LoVo (cell line): ENCODE results near the gene CYP26B1.
"Not testable (repeated sequence)": the region's sequence is repeated elsewhere in the genome, so short reads cannot be mapped to it uniquely, and the experiment has no call there.

Source experiments
- DNase-seq: peaks from one replicate; pipeline ENCODE4 v3.0.0-alpha.2; 2016; ENCODE audit warnings: low spot score

CYP26B1 gene

DNA sequence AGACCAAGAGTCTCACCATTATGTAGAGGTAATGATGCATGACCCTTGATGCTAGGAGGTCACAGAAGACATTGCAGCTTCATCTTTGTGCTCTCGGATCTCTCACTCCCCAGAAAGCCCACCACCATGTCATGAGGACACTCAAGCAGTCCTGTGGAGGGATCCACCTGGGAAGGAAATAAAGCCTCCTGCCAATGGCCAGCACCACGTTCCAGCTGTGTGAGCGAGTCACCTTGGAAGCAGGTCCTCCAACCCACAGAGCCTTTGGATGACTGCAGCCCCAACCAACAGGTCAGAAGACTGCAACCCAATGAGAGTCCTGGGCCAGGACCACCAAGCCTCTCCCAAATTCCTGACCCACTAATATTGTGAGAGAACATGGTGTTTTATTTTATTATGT, 38.4 kb downstream of the CYP26B1 start:
- DNase-seq, result no peak

DNA sequence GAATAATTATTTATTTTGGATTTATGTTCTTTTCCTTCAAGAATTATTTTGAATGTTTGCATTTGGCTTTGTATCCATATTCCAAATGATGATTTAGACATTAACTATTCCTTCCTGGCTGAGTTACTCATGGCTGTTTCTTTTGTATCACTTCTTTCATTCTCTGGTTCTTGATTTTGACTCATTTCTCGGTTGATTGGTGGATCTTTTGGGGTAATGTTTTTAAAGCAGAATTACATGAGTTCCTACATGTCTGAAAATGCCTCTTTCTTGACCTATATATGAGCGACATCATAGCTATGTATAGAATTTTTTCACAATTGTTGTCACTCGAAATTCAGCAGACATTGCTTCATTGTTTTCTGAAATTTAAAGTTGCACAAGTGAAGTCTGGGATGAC, 39.5 kb downstream of the CYP26B1 start:
- no peak for DNase-seq

DNA sequence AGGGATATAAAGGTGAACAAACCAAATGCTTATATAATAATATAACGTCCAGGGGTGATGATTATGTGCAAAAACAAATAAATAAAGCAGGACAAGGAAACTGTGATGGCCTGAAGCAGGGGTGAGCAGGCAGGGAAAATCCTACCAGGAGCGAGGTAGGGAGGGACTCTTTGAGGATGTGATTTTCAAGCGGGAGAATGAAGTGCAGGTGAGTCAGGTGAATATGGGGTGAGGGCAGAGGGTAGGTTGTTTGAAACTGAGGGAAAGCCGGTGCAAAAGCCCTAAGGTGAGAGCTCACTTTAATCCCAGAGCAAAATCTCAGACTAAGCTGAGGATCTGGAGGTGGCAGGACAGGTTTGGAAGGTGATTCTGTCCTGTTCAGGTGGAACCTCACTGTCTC, 40.7 kb downstream of the CYP26B1 start:
- no peak for DNase-seq

DNA sequence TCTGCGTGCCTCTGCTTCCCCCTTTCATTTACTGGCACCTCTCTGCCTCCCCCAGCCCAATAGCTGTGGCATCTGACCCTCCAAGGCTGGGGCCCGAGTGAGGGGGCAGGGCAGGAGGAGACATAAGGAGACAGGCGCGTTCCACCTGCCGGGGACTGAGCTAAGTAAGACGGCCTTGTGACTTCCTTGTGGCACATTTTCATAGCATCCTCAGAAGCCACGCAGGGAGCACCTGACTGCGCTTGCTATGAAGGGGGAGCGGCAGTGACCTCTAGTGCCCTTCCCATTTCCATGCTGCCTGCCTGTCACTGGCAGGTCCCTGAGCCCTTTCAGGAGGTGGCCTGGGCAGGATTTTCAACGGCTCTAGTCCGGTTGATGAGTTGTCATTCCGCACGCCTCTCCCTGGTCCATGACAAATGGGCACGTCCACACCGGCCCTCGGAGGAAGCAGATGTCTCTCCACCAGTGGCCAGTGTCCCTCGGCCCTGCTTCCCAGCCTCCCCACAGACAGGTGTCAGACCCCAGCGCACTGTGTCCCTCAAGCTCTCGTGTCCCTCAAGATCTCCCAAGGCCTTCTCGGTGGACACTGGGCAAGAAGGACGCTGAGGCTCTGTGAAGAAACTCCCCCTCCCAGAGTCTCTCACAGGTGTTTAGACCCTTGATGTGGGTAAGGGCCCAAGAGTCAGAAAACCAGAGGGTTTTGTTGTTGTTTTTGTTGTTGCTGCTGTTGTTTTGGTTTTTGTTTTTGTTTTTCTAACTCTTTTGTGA, 42.7 kb downstream of the CYP26B1 start:
- DNase-seq, result no peak

DNA sequence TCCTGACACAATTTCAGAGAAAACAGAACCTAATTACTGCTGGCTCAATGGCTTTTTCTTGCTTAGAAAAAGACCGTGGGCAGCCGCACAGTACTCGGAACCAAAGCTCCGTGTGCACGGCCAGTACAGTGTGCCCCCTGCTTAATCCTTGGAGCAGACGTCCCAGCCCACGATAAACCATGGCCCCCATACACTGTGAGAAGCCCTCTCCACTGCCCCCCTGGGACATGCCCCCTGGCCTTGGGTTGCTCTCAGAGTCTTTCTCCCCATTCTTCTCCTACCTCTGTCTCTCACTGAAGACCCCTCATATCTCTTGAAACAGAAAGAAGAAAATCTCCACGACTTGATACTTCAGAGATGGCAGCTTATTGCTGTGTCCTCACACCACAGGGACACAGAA, 44.0 kb downstream of the CYP26B1 start:
- no peak for DNase-seq

DNA sequence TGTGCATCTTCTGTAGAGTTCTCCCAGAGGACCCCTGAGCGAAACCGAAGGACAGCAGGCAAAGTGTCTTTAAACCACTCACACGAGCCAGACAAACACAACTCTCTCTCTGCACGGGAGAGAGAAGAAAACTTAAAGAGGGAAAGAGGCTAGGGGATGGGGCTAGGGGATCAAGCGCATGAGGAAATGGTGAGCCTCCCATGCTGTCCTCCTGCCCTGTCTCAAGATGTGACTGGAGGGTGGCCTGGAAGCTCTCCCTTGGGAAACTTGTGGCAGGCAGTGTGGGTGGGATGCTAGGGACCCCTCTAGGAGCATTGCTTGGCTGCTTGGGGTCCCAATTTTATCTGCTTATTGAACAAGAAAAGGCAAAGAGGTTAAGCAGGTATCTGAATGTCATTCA, 44.5 kb downstream of the CYP26B1 start:
- DNase-seq, result no peak

DNA sequence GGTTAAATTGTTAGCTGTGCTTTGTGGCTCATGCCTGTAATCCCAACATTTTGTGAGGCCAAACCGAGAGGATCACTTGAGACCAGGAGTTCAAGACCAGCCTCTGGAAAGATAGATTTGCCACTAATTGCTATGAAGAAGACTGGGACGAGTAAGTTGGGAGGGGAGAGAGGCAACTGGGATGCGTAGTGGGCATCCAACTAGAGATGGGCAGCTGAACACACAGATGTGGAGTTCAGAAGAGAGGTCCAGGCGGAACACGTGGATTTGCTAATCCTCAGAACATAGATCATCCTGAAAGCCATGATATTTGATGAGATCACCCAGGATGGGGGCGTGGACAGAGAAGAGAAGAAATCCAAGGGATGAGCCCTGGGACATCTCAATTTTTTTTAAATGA, 48.7 kb downstream of the CYP26B1 start:
- DNase-seq, result no peak

DNA sequence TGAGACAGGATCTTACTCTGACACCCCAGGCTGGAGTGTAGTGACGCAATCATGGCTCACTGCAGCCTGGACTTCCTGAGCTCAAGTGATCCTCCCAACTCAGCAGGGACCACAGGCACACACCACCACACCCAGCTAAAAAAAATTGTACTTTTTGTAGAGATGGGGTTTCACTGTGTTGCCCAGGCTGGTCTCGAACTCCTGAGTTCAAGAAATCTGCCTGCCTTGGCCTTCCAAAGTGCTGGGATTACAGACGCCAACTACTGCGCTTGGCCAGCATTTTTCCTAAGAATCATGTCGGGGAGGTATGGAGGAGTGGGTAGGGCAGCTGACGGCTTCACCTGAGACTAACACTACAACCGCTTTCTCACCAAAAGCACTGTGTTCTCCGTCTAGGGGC, 50.4 kb downstream of the CYP26B1 start:
- DNase-seq, result no peak

DNA sequence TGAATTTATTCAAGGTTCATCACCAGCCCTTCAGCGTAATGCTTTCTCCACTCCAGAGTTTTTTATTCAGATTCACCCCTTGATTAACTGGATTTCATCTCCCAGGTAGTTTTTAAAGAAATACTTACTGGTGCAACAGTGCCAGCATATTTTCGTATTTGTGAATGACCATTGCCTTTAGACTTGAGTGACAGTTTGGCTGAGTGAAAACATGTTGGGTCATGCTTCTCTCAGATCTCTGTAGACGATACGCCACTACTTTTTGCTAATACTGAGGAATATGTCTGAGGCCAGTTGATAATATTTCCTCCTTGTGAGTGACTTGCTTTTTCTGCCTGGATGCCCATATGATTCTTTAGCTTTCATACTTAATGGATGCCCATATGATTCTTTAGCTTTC, 51.5 kb downstream of the CYP26B1 start:
- no peak for DNase-seq

DNA sequence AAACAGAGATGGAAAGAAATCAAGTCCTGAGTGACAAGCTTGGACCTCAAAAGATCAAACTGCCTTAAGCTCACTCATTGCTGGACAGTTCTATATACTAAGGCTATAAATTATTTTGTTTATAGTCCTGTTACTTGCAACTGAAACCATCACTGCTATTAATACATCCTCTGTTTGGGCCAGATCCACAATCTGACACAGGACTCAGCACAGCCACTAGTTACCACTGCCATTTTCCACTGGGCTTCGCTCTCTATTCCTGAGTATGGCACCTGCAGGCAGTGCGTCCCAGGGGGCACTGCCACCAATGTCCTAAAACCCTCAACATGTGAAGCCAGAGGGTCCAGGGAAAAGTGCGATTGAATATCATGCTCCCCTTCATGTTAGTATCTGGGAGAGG, 52.3 kb downstream of the CYP26B1 start:
- DNase-seq, result no peak

DNA sequence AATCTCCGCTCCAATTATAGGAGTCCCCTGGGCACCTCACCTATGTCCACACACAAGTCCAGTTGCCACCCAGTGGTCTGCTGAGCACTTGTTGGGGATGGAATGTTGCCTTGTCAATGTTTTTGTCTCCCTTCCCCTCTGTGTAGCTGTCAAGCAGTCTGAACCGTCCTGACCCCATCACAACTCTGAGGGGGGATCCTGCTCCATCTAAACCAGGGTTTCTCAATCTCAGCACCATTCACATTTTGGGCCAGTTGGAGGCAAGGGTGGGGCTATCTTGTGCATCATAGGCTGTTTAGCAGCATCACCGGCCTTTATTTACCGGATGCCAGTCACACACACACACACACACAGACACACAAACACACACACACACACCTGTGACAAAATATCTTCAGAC, 53.0 kb downstream of the CYP26B1 start:
- DNase-seq, result no peak

DNA sequence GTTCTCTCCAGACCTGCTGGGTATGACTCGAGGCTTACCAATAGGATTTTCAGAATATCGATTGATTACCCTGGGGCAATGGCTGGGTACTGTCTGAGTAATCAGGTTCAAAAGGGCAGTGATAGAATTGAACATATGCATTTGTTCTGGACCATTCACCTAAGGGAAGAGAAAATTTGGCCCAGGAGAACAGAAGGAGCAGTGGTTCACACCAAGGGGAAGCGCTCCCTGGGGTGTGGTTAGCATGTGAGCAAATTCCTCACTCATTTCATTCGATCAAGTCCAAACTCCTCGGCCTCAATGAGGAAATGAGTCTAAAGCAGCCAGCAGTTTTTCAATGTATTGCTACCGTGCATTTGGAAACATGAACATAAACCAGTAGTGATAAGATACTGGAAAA, 55.6 kb downstream of the CYP26B1 start:
- no peak for DNase-seq

DNA sequence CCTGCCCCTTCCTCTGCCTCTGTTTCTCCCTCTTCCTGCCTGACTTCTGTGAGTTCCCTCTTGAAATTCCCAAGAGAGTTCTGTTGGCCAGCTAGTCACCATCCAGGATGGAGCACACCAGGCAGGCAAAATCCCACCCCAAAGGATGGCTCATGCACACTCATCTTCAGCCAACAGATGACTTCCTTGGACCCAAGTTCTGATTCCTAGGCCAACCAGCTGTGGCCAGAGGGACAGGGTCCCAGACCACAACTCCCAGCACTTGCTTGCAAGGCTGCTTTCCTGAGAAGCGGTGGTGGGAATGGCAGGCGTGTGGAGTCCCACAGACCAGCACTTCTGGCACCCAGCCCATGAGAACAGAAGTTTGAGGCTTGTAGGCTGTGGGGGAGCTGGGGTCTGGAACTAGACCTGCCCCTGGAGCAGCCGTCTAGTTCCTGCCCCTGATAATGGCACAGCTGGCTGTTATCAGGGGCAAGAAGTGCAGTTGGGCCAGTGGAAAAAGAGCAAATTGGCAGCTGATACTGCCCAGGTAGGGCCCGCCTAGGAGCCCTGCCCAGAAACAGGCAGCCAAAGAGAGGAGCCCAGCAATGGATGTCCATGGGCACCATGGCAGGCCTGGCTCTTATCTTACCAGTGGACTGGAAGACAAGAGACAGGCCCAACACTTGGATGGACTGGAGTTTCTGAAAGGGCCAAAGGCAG, 56.7 kb downstream of the CYP26B1 start:
- no peak for DNase-seq

DNA sequence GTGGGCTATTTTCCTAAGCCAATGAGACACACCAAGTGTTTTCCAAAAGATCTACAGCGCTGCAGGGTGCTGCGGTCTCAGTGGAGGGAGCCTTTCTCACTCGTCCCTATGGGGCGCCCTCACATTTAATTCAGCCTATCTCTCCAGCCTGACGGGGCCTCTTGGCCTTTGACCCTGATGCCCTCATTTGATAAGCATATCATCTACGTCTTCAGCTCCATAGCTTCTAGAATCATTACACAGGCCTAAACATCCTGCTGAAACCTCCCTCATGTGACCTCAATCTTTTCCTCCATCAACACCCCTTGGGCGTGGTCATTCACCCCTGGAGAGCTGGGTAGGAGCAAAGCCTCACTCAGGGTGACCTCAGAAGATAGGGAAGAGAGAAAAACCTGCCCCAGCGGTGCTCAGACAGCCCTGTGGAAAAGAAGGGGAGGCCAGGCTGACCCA, 57.4 kb downstream of the CYP26B1 start:
- DNase-seq, result no peak

DNA sequence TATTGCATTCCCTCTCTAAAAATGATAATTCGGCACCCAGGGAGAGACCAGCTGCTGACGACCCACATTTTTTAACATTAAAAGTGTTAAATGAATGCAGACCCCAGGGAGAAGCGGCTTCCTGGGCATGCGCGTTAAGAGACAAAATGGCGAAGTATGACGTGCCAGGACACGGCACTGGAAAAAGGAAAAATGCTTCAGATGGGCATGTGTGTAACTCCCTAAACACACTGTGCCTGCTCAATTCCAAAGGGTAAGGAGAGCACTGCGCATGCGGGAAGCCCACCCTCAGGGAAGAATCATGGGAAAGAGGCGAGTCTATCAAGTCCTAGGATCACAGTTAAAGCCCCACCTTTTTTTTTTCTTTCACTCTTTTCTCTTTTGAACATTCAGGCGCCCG, 58.1 kb downstream of the CYP26B1 start:
- no peak for DNase-seq

DNA sequence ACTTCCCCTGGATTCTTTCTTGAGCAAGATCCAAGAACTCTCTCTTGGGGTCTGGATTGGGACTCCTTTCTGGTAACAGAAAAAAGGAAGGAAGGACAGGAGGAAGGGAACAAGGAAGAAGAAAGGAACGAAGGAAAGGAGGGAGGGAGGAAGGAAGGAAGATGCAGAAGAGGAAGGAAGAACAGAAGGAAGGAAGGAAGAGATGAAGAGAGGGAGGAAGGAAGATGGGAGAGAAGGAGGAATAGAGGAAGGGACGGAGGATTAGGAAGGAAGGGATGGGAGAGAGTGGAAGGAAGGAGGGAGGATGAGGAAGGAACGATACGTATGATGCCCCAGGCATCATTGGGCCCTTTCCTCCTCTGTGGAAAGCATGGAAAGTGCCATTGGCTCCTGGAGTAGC, 58.6 kb downstream of the CYP26B1 start:
- no peak for DNase-seq

DNA sequence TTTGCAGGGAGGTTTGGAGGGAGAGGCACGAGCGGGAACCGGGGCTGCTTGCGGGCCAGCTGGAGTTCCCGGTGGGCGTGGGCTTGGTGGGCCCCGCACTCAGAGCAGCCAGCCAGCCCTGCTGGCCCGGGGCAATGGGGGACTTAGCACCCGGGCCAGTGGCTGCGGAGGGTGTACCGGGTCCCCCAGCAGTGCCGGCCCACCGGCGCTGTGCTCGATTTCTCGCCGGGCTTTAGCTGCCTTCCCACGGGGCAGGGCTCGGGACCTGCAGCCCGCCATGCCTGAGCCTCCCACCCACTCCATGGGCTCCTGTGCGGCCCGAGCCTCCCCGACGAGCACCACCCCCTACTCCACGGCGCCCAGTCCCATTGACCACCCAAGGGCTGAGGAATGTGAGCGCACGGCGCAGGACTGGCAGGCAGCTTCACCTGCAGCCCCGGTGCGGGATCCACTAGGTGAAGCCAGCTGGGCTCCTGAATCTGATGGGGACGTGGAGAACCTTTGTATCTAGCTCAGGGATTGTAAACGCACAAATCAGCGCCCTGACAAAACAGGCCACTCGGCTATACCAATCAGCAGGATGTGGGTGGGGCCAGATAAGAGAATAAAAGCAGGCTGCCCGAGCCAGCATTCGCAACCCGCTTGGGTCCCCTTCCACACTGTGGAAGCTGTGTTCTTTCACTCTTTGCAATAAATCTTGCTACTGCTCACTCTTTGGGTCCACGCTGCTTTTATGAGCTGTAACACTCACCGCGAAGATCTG, 60.6 kb downstream of the CYP26B1 start:
- not testable (repeated sequence) for DNase-seq

DNA sequence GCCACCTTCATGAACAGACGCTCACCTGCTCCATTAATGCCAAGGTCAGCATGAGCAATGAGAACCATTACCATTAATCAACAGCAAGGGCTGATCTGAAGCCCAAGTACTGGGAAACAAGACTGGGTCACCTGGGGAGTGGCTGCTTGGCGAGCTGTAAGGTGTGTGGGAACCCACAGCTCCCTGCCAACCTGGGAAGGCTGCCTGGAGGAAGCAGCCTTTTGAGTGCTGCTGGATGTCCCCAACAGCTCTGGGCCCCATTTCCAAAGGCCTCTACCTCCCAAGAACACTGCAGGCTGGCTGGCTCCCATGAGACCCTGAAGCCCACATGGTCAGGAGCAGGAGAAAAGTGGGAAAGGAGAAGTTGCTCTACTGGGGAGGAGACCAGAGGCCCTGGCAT, 62.1 kb downstream of the CYP26B1 start:
- no peak for DNase-seq

DNA sequence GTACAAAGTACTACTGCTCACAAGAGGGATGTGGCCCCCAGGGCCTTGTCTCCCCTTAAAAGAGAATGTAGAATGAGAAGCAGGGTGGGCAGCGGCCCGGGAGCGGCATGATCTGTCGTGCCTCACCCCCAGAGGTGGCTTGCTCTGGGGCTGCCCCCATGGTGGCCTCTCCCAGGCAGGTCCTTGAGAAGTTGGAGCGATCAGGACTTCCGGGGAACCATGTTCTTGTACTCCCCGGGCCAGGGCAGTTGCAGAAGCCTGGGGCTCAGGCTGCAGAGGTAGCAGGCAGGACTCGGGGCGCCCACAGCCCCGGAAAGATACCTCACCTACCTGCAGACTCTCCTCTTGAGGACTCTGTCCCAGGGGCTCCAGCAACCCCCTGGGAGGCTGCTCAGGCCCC, 62.6 kb downstream of the CYP26B1 start:
- DNase-seq, result no peak

DNA sequence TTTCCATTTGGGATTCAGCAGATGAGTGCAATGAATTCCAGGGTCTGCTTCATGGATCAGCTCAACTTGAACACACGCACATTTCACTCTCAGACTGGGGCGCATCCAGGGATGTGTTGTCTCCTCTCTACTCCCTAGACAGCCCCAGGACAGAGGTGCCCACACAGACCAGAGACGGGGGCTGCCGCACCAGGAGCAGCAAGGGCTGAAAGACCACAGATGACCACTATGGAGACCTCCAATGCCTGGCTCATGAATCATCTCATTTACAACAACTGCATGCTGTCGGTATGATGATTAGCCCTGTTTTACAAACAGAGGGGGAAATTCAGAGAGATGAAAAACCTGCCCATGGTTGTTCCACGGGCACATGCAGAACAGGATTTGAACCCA, 63.1 kb downstream of the CYP26B1 start:
- no peak for DNase-seq

DNA sequence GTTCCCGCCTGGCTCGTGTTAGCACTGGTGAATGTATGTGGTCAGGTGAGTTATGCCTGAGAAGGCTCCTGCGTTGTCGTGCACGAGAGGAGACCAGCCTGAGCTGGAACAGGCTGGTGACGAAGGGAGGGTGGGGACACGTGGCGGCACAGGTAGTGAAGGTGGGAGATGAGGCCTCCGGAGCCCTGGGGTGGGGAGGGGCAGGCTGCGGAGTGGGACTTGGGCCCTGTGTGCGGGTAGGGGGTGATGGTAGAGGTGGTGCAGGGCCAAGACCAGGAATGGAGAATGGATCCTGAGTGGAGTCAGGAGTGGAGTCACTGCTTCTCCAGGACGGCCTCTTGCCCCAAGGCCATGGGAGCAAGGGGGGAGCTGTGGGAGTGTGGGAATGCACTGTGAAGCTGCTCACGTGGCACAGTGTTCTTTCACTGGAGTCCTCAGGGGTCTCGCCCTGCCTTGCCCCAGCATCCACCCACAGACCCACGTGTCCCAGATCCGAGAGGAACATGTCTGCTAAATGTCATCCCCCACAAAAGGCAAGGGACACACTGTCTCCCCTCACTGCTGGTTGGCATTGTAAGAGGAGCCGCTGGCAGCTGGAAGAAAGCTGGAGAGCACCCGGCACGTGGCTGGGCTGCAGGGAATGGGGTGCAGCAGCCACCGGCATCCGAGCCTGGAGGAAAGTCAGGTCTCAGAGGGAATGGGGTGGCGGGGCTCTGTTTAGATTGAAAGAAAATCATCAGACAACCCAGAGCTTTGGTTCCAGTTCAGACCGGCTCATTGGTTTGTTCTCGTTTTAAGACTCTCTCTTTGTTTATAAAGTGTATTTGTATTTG, 63.7 kb downstream of the CYP26B1 start:
- no peak for DNase-seq

DNA sequence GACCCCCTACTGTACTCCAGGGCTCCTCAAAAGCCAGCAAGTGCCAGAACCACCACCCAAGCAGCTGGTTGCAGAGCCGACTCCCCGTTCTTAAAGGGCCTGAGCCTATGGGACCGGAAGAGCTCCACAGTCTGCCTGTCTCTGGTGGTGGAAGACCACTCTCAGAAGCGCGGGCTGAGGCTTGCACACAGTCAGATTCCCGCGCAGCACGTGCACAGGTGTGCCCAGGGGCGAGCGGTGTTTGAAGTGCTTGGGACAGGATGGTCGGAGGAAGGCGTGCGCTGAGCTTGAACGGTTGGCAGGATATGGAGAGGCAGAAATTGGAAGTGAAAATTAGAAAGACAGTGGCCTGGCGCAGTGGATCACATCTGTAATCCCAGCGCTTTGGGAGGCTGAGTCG, 64.8 kb downstream of the CYP26B1 start:
- DNase-seq, result no peak
